GM12878 (cell line): ENCODE results near the gene PILRB. TPM values are rescaled to one million over a fixed set of nuclear protein-coding genes. Genes with fewer than 3 reads are reported as not detected.
"Not testable (repeated sequence)": the region's sequence is repeated elsewhere in the genome, so short reads cannot be mapped to it uniquely, and the experiment has no call there.

Experiments used
- ATAC-seq: fragments of 200-7000 bp; cut with Tn5 transposase; 3 replicates; pipeline ENCODE4 v1.9.1; 2020; ENCODE audit warnings: mild to moderate bottlenecking, moderate library complexity
- BruUV-seq: library from RNA; stranded (reverse); fragments of 400-500 nt; replicated peaks from 2 replicates; lab custom pipeline; 2021; lab: Mats Ljungman, UMichigan
- CTCF ChIA-PET: fragments of 300-600 bp; sonication (Branson Sonifier 250); formaldehyde crosslinking; extraction: SDS; loops from one replicate; lab custom pipeline; 2021; ENCODE audit warnings: inconsistent platforms; lab: Yijun Ruan, JAX
- POLR2A ChIA-PET: fragments of 350-600 bp; formaldehyde crosslinking; extraction: SDS; loops from one replicate; lab custom pipeline; 2021; ENCODE audit warnings: inconsistent platforms; lab: Charles Lee
- RAD21 ChIA-PET: fragments of 300-600 bp; sonication (Branson Sonifier 250); formaldehyde crosslinking; loops from one replicate; lab custom pipeline; 2023; ENCODE audit warnings: antibody characterized with exemption; ENCODE audit not compliant: unreplicated experiment; lab: Charles Lee
- SMC1A ChIA-PET: fragments of 300-600 bp; sonication (Branson Sonifier 250); formaldehyde crosslinking; loops from one replicate; lab custom pipeline; 2023; ENCODE audit not compliant: unreplicated experiment, uncharacterized antibody; lab: Charles Lee
- DNase-seq: peaks from one replicate; pipeline ENCODE4 v3.0.0-alpha.2; 2011; ENCODE audit warnings: low read depth, low spot score
- FAIRE-seq: peaks from 3 replicates; lab custom pipeline; 2011; peaks lifted over from hg19 to GRCh38; lab: Jason Lieb, UNC
- H2AFZ ChIP-seq: 2 replicates; pipeline ENCODE4 v1.6.0; 2011; ENCODE audit warnings: low read depth, low read length, control low read depth; ENCODE audit not compliant: control insufficient read depth
- H3K27ac ChIP-seq: 2 replicates; pipeline ENCODE4 v1.5.1; 2011; ENCODE audit warnings: control low read depth; ENCODE audit not compliant: control insufficient read depth, insufficient read depth
- H3K27me3 ChIP-seq, 2 experiments: replicated peaks in 1 of 2; 2 replicates each; pipeline versions ENCODE4 v1.6.0 to v1.6.1; 2011; ENCODE audit warnings: low read length in 1 of 2; ENCODE audit not compliant: control insufficient read depth in 2 of 2, insufficient read depth in 2 of 2
- H3K36me3 ChIP-seq, 2 experiments: 2 replicates each; pipeline ENCODE4 v1.5.1; 2011; ENCODE audit warnings: low read length in 1 of 2; ENCODE audit not compliant: control insufficient read depth in 2 of 2, insufficient read depth in 2 of 2
- H3K4me1 ChIP-seq: 2 replicates; pipeline ENCODE4 v1.6.1; 2011; ENCODE audit warnings: mild to moderate bottlenecking, low read length, moderate library complexity, mixed read lengths; ENCODE audit not compliant: control insufficient read depth, insufficient read depth
- H3K4me2 ChIP-seq: 2 replicates; pipeline ENCODE4 v1.6.0; 2011; ENCODE audit warnings: control low read depth; ENCODE audit not compliant: control insufficient read depth, insufficient read depth
- H3K4me3 ChIP-seq: fragments of 200-600 bp; sonication (generic); 2 replicates; pipeline ENCODE4 v1.5.1; 2016
- H3K79me2 ChIP-seq: 2 replicates; pipeline ENCODE4 v1.6.0; 2011; ENCODE audit warnings: low read length; ENCODE audit not compliant: control insufficient read depth, insufficient read depth
- H3K9ac ChIP-seq: 2 replicates; pipeline ENCODE4 v1.8.0; 2011; ENCODE audit warnings: low read length, control low read depth, mixed read lengths; ENCODE audit not compliant: control insufficient read depth, insufficient read depth
- H3K9me3 ChIP-seq: replicated peaks from 3 replicates; pipeline ENCODE4 v1.5.1; 2011; ENCODE audit warnings: mild to moderate bottlenecking, low read length; ENCODE audit not compliant: control insufficient read depth, insufficient read depth
- H4K20me1 ChIP-seq: 2 replicates; pipeline ENCODE4 v1.6.0; 2011; ENCODE audit not compliant: control insufficient read depth, insufficient read depth
- POLR2A ChIP-seq: IDR thresholded peaks from 2 replicates; pipeline ENCODE4 v1.6.1; 2011; ENCODE audit warnings: low read depth, mild to moderate bottlenecking, low read length
- SP1 ChIP-seq: IDR thresholded peaks from one replicate; pipeline ENCODE4 v1.6.1; 2011; ENCODE audit warnings: low read depth, low read length
- WGBS: methylation state at CpG from one replicate; pipeline ENCODE4 v1.1.6; 2016; ENCODE audit warnings: low lambda C conversion rate; ENCODE audit not compliant: insufficient replicate concordance, insufficient coverage; ENCODE audit errors: missing lambda C conversion rate; 5-methylcytosine and 5-hydroxymethylcytosine counted together
- in situ Hi-C: fragments of 300-500 bp; cut with MboI; formaldehyde crosslinking; loops from 9 replicates; pipeline ENCODE4 v1.14.3; 2018; ENCODE audit warnings: mixed read lengths
- intact Hi-C: fragments of 100-400 bp; cut with micrococcal nuclease; formaldehyde crosslinking; loops from one replicate; pipeline ENCODE4 v1.14.2; 2022; ENCODE audit not compliant: unreplicated experiment
- polyA plus RNA-seq, 11 experiments: library from polyadenylated mRNA; depleted of rRNA in 4 of 11; unstranded in 6 of 11; stranded (reverse) in 5 of 11; fragments of >200 nt; fragmentation: Nextera tagmentation in 4 of 11; fragmentation: Illumina TruSeq in 1 of 11; extraction: Ambion mirVana in 4 of 11; extraction: Trizol in 1 of 11; gene quantifications; 1 replicate in 1 of 11; 2 replicates in 10 of 11; pipeline versions ENCODE4 v1.2.1 to v1.2.3, GENCODE V29; 2011 to 2016; ENCODE audit warnings: inconsistent platforms in 2 of 11, missing spikeins in 2 of 11, low read depth in 1 of 11
- total RNA-seq, 4 experiments: library from RNA; depleted of rRNA in 3 of 4; stranded (reverse); fragments of >200 nt in 3 of 4; fragmentation: Illumina TruSeq in 1 of 4; extraction: Trizol in 1 of 4; gene quantifications; 2 replicates each; pipeline versions ENCODE4 v1.2.1 to v1.2.3, GENCODE V29; 2013 to 2021

Gene PILRB
- total and polyA plus RNA-seq, 10 of the 15 experiments (the other 5 are each of a cell fraction or from before 2014, with no cell fraction given): 2.6 to 50.3 (median 22.0) TPM

DNA sequence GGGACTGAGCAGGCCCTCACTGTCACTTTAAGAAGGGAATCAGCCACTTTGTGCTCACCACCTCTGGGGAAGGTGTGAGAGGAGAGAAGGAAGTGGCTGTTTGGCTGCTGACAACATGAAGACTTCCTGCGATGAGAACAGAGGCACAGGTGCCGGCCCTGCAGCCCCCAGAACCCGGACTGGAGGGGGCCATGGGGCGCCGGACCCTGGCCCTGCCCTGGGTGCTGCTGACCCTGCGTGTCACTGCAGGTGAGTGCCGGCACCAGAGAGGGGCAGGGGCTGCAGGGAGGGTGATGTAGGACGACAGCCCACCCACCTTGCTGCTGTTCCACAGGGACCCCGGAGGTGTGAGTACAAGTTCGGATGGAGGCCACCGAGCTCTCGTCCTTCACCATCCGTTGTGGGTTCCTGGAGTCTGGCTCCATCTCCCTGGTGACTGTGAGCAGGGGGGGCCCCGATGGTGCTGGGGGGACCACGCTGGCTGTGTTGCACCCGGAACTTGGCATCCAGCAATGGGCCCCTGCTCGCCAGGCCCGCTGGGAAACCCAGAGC, 5.6 kb upstream of the PILRB start:
- H3K4me3 ChIP-seq, H3K27me3 ChIP-seq, H2AFZ ChIP-seq, H3K27ac ChIP-seq, DNase-seq, H3K4me1 ChIP-seq, H3K4me2 ChIP-seq, RAD21 ChIA-PET, BruUV-seq, SMC1A ChIA-PET, intact Hi-C loops, H3K79me2 ChIP-seq: not testable (repeated sequence)
- CTCF ChIA-PET: interaction anchor here (0.9 to 1.1 kb wide), 2 partner anchors 55 to 135 kb away, joined by 3 read pairs; no protein-coding TSS in a partner anchor
- 80% methylated on average over 18 of the region's 18 CpGs for WGBS
- peak; percentile 21; the same call in 1 of the 2 replicates for TF ChIP-seq POLR2A
- TF ChIP-seq, all 136 proteins: peak for 1; not testable (repeated sequence) for 135
- H3K9ac ChIP-seq, H3K9me3 ChIP-seq, H4K20me1 ChIP-seq, in situ Hi-C loops, POLR2A ChIA-PET: not testable (repeated sequence)
- peaks cover 38 to 59% of the 10 kb centered on the region in 2 experiments for H3K36me3 ChIP-seq
- peak; percentile 88 for FAIRE-seq
- ATAC-seq: peak; percentile 65

GRCh38 chr7:100352984-100353684, 4.8 kb upstream of the PILRB start:
- WGBS: 94% methylated on average over 16 of the region's 16 CpGs
- ChIA-PET CTCF (interaction anchor here (0.9 to 1.1 kb wide), 3 partner anchors 12 to 136 kb away, joined by 3 read pairs; no protein-coding TSS in a partner anchor), POLR2A (no interaction called here), RAD21 (no interaction called here), SMC1A (no interaction called here)
- no peak overlapping the region for H3K4me2 ChIP-seq
- no peak overlapping the region for H3K27ac ChIP-seq
- no peak for TF ChIP-seq SP1
- peak; percentile 36; the same call in 1 of the 2 replicates for TF ChIP-seq POLR2A
- no peaks in the 10 kb centered on the region for H3K9me3 ChIP-seq
- no peak overlapping the region for H3K9ac ChIP-seq
- in situ Hi-C loops: no loop called here
- H3K79me2 ChIP-seq: no peaks in the 10 kb centered on the region
- H3K4me1 ChIP-seq: peaks cover 7% of the 10 kb centered on the region; the same call in 1 of the 2 replicates
- no peak for FAIRE-seq
- intact Hi-C loops: no loop called here
- H3K36me3 ChIP-seq: peaks cover 29 to 58% of the 10 kb centered on the region in 2 experiments
- DNase-seq: no peak
- H2AFZ ChIP-seq: no peak overlapping the region
- no peaks in the 10 kb centered on the region for H4K20me1 ChIP-seq
- no peak overlapping the region for H3K4me3 ChIP-seq
- no peak for ATAC-seq
- no TSS peak for BruUV-seq
- H3K27me3 ChIP-seq: no peaks in the 10 kb centered on the region
